ENCODE results near the gene IREB2.

DNA sequence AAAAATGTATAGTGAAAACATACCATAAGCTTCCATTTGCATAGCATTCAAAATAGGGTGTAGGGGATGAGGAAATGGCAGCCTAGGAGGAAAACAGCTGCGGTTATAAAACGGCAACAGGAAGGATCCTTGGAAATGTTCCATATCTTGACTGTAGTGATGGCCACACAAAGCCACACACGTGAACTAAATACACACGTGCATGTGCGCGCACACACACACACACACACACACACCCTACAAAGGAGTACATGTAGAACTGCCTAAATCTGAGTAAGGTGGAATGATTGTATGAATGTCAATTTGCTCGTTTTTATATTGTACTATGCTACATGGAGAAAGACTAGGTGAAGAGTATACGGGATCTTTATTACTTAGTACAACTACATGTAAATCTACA, 3.9 kb upstream of the IREB2 start:
- TF ChIP-seq, protein P1, sequence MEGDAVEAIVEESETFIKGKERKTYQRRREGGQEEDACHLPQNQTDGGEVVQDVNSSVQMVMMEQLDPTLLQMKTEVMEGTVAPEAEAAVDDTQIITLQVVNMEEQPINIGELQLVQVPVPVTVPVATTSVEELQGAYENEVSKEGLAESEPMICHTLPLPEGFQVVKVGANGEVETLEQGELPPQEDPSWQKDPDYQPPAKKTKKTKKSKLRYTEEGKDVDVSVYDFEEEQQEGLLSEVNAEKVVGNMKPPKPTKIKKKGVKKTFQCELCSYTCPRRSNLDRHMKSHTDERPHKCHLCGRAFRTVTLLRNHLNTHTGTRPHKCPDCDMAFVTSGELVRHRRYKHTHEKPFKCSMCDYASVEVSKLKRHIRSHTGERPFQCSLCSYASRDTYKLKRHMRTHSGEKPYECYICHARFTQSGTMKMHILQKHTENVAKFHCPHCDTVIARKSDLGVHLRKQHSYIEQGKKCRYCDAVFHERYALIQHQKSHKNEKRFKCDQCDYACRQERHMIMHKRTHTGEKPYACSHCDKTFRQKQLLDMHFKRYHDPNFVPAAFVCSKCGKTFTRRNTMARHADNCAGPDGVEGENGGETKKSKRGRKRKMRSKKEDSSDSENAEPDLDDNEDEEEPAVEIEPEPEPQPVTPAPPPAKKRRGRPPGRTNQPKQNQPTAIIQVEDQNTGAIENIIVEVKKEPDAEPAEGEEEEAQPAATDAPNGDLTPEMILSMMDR (conservative IDR thresholded peaks at IDR 0.05; ENCODE audit: low read depth, low read length) = no peak
- no peak for TF ChIP-seq EZH2phosphoT487 (IDR thresholded peaks at IDR 0.05; ENCODE audit: borderline replicate concordance, low read length)
- TF ChIP-seq EZH2 (IDR thresholded peaks at IDR 0.05; ENCODE audit: low read length, unreplicated experiment) = no peak
